NCI-H2029 (cell line): ENCODE results near the gene USP3.
"Not testable (repeated sequence)": the region's sequence is repeated elsewhere in the genome, so short reads cannot be mapped to it uniquely, and the experiment has no call there.

Experiments
- DNase-seq: peaks from one replicate; lab custom pipeline; 2025; lab: John Stamatoyannopoulos, UW

Gene USP3

DNA sequence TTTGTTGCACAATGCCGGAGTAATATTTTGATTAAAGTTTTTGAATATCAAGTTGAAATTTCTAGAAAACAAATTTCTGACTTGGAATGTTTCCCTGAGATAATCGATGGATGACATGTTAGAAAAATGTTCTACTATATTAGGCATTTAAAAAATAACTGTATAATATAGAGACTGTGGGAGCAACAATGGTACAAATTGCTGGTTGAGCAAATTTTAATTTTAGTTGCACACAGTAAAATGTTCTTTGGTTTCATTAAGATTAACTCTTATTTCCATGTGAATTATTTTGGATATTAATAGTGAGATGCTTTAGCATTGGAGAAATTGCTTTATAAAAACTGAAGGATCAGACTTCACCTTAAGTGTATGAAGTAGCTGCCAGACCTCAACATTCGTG lies 9.3 kb downstream of the USP3 start:
- DNase-seq, result no peak

DNA sequence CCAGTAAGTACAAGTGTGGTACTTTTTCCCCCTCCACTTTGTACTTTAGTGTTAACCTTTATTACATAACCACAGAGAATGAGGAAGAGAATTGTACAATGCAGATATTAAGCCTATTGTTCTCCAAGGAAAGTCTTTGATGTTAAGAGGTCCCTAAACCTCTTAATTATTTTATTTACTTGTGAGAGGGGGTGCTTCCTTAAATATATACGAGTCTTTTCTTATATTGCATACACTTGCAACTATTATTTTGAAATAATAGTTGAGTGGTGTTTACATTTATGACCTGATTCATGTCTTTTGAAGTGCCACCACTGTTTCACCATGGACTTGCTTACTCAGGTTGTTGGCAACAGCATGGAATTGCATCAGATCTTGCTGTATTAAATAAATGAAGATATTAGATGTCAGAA lies 10.1 kb downstream of the USP3 start:
- DNase-seq, result no peak

DNA sequence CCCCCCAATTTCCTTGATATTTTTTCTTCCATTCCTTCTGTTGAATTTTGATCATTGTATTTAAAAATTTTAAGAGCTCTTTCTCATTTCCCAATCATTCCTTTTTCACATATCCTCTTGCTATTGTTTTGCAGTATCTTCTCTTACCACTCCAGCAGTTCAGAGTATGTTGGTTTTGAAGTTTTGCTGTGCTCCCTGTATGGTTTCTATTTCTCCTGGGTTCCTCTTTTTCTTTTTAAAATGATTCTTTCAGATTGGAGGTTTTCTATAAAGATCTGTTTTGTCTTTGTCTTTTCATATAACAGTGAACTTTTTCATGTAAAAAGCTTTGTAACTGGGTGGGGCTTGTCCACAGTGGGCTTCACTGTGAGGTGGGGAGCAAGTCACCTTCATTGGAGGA lies 12.8 kb downstream of the USP3 start:
- DNase-seq, result no peak

DNA sequence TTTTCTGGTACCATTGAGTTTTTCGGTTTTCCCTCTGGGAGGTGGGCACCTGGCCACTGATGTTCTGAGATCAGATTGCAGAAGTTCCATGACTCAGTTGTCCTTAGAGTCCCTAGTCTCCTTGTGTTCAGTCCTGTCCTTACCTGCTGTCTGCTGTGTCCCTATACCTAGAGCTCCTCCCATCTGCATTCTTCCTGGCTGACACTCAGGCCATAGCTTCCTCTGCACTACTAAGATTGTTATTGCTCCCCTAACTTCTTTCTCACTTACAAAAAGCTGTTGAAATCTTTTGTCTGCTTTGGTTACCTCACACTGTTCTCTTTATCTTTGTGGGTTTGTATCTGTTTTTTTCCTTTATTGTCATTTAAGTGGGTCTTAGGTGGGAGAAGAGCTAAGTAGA lies 13.2 kb downstream of the USP3 start:
- no peak for DNase-seq

DNA sequence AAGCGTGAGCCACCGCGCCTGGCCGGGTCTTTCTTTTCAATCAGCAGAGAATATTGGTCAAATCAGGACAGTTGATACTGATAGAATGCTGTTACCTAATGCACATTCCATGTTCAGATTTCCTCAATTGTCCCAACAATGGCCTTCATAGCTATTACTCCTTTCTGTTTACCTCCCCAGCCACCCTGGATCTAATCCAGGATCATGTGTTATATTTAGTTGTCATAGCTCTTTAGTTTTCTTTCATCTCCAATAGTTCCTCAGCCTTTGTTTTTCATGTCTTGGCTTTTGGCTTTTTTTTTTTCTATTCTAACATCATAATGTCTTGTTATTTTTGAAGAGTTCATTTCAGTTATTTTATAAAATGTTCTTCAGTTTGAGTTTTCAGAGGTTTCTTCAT lies 14.6 kb downstream of the USP3 start:
- no peak for DNase-seq

DNA sequence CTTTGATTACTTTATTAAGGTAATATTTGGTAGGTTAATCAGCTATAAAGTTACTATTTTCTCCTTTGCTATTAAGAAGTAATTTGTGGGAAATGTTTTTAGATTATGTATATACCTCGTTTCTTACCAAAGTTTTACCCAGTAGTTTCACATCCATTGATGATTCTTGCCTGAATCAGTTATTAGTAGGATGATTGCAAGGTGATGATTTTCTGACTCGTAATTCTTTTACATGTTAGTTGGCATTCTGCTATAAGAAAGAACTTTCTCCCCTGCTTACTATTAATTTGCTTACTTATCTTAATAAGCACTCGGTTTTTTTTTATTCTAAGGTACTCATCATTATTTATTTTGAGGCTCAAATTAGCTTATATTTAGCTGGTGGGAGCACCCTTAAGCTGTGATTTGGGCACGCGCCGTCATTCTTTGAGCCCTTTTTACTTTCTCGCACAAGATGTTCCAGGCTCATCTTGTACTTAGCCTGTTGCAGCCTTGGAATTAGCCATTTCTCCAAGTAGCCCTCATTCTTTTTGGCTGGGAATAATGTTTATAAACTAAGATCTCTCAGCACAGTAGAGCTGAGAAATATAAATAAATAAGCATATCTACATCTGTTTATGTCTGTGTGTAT lies 15.3 kb downstream of the USP3 start:
- DNase-seq, result no peak

DNA sequence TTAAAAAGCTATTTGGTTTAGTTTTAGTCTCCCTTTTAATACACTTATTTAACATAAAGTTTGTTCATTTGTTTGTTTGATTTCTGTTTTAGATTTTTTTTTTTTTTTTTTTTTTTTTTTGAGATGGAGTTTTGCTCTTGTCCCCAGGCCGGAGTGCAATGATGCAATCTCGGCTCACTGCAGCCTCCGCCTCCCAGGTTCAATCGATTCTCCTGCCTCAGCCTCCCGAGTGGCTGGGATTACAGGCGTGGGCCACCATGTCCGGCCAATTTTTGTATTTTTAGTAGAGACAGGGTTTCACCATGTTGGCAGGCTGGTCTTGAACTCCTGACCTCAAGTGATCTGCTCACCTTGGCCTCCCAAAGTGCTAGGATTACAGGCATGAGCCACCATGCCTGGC lies 16.1 kb downstream of the USP3 start:
- not testable (repeated sequence) for DNase-seq

DNA sequence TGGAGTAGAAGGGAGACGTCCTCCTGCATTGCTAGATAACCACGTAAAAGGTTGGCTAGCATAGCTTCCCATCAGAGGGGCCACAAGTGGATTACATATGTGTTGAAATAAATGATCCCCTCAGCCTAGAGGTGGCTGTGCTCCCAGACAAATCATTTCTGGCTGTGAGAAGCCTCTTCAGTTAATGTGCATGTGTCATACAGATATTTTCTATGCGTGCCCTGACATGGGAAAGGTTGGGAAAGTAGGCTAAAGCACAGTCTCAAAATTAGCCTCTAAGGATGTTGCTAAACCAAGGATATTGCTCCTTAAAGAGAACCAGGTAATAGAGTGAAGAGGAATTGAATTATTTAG lies 17.8 kb downstream of the USP3 start:
- DNase-seq, result no peak

DNA sequence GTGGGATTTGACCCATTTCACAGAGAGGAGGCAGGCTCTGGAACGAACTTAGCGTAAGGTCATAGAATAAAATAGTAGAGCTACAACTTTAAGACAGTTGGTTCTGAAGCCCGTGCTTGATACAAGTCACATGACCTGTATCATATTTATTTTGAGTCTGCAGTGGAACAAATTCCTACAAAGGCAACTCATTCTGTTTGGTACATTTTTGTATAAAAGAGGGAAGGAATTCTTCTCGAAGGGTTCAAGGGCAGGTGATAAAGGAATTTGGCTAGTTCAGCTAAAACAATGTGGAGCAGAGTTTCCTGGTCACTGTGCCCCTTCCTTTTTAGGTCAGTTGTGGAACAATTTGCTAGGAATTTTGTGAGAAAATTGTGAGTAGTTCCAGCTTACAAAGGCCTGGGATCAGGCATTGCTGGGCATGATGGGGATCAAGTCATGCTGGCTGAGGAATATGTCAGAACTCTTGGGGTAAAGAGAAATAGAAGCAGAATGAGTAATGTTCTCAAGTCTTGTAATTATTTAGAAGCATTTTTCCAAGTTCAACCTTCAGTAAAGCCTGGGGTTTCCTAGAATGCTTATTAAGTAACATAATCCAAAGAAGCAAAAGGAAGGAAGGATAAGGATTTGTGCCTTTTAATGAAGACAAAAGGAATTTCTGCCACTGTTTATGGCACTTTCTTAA lies 19.1 kb downstream of the USP3 start:
- no peak for DNase-seq

DNA sequence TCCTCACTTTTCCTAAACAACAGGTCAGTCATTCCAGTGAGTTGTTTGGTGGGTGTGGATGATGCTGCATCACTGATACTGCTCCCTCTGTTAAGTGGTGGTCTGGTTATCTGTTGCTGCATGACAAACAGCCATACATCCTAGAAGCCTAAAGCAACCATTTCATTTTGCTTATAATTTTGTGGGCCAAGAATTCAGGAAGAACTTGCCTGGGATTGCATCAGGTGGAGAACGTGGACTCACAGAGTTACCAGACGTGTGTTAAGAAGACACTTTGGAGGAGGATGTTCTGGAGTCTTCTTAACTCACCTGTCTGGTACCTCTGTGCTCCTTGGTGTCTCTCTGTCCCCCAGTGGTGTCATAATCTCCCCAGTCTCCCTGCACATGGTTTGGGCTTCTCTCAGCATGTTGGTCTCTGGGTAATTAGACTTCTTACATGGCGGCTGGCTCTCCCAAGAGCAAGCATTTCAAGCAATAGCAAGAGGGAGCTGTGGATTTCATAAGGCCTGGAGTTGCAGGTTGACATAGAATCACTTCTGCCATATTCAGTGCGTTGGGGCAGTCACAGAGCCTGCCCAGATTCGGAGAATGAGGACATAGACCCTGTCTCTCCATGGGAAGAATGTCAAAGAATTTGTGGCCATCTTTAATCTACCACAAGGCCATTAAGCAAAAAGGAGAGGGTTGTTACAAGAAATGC lies 20.1 kb downstream of the USP3 start:
- no peak for DNase-seq

DNA sequence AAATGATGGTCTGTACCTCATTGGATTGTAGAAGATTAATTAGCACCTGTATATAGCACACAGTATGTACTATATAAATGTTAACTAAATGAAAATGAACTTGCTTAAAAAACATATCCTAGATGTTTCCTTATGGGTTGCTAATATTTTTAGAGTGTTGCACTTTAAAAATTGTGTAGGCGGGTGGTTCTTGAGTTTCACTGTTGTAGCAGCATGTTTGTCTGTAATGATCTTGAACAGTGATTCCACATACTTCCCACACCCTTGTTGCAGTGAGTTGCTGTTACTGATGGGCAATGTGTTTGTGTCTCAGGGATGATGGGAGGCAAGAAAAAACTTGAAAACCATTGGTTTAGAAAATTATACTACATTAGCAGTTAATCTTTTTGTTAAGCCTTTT lies 22.0 kb downstream of the USP3 start:
- DNase-seq, result no peak

DNA sequence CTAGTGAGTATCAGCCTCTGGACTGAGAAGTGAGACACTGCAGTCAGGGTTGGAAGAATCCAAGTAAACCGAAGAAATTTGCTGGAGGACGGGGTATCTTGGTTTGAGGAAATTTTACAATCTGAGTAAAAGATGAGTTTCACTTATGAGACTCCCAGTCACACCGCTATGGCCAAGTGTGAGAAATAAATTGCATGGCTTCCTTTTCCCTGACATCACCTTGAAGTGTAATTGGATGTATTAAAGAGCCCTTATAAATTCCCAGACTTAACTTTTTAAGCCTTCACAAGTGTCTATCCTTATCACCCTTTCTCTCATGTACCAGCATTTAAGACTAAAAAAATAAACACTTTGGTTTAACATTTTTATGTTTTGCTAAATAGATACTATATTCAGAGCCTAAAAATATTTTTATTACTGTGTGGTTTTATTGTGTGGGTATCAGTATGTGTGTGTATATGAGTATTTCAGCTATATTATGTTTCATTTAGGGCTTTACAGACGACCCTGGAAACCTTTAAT lies 23.8 kb downstream of the USP3 start:
- no peak for DNase-seq

DNA sequence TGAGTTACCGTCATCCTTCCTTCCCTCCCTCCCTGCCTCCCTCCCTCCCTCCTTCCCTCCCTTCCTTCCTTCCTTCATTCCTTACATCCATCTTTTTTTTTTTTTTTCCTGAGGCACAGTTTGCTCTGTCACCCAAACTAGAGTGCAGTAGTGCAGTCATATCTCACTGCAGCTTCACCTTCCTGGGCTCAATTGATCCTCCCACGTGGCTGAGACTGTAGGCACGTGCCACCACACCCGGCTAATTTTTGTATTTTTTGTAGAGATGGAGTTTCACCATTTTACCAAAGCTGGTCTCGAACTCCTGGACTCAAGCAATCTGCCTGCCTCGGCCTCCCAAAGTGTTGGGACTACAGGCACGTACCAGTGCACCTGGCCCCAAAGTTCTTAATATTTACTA lies 25.8 kb downstream of the USP3 start:
- DNase-seq, result no peak

DNA sequence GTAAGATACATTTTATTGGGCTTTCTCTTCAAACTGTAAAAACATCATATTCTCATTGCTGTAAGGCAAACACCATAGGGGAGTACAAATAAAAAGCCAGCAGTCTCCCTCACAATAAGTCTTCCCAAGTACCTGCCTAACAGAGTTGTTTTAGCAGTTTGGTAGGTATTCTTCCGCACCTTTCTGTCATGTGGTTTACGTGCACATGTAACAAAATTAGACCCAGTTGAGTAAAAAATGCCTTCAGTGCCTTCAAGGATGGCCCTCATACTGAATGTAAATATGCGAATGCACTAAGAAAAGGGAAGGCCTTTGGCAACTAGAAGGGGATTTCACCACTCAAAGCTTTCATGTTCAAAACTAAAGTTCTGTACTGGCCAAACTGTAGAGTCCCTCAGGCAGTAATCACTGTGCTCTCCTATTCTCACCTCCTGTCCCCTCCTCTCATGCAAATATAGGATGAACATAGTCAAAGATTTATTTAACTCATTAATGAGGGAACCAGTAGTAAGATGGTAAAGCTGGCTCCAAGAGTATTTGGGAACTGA lies 26.4 kb downstream of the USP3 start:
- no peak for DNase-seq

DNA sequence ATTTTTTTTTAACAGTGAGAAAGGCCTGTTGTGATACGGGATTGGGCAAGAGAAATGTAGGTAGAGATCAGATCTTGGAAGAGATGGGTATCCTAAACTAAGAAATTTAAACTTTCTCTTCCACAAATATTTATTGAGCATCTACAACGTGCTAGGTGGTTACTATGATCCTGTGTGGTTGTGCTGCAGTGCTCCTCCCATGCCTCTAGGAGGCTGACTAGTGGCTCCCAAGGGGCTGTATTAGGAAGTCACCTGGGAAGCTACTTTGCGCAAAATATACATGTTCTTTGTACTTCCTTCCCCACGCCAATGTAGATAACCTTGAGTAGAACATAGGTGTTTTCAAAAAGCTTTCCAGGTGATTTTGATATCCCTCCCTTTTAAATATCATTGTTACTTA lies 27.2 kb downstream of the USP3 start:
- DNase-seq, result no peak

DNA sequence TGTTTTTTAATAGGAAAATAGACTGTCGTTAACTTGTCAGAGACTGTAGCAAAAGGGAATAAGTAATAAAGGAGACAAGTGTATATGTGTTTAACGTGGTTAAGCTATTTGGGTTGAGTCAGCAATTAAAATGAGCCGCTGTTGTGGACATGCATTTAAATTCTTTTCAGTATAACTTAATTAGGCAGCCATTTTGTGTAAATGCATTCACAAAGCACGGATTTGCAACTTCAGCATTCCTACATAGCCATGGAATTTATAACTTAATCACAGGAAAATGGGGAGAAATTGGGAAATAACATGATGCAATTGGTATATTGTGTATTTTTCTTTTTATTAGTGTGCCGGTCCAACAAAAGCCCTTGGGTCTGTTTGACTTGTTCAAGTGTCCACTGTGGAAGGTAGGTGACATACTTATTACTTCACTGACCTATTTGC lies 27.9 kb downstream of the USP3 start:
- DNase-seq, result no peak

DNA sequence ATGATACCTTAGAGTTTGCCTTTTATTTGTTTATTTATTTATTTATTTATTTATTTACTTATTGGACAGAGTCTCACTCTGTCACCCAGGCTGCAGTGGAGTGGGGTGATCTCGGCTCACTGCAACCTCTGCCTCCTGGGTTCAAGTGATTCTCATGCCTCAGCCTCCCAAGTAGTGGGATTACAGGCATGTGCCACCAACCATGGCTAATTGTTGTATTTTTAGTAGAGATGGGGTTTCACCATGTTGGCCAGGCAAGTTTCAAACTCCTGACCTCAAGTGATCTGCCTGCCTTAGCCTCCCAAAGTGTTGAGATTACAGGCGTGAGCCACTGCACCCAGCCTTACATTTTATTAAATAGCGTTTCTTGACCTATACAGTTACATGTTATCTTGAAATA lies 30.5 kb downstream of the USP3 start:
- DNase-seq, result not testable (repeated sequence)

DNA sequence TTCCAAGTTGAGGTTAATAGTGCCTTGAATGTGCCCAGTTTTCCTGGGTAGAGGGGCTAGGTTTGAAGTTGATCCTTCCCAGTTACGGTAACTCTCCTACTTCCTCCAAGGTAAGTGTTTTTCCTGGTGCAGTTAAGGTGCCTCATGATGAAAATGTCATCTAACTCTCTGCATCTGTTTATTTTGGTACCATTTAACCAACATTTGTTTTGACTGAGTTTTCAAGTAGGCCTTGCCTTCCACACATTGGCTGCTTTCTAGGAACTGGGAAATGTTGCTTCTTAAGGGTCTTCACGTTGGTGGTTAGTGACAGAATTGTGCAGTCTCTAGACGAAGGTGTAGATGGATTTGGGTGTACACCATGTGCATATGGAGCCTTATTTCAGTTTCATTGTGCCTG lies 31.3 kb downstream of the USP3 start:
- DNase-seq, result no peak

DNA sequence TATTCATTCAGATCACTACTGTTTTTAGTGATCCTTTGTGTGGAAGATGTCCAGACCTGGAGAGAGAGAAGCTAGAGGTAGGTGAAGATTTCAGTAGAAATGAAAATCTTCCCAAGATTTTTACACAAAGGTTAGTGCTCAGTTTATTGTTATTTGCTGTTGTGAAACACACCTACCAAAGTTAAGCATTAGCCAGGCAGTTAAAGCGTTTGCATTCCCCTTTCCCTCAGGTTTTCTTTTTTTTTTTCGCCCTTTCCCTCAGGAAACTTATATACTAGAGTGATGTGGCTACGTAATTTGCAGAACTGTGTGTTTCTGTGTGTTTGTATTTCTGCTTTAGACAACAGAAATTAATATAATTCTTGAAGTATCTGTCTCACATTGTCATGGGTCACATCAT lies 34.5 kb downstream of the USP3 start:
- DNase-seq, result no peak

DNA sequence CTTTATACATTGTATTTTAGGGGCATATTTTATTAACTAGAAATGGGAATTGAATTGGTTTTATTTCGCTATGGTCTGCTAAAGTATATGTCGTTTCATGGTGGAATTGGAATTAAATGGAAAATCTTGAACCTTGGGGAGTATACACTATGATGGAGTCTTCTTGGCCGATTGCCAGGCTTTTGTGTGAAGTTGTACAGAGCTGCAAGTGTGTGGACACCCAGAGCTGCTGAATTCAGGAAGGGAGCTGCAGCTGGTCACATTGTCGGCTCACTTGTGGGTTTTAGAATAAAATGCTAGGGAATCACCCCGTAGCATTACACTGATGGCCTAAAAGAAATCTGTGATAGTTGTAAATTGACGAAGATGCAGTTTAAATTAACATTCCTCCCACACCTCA lies 35.1 kb downstream of the USP3 start:
- no peak for DNase-seq

DNA sequence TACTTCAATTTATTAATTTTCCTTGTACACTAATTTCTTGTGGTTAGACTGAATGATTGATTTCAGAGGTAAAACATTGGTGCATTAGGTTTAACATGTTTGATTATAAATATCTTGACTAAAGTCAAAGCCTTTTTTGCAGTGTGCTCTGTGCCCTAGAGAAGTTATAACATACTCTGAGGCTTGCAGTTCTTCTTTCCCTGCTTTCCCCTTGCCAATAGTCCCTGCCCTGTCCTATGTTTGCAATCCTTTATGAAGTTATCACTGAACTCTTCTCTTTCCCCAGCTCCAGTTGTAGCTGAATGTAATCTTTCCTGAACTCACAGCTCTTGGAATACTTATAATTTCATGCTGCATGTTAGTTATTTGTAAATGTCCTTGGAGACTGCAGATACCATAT lies 35.6 kb downstream of the USP3 start:
- DNase-seq, result no peak

DNA sequence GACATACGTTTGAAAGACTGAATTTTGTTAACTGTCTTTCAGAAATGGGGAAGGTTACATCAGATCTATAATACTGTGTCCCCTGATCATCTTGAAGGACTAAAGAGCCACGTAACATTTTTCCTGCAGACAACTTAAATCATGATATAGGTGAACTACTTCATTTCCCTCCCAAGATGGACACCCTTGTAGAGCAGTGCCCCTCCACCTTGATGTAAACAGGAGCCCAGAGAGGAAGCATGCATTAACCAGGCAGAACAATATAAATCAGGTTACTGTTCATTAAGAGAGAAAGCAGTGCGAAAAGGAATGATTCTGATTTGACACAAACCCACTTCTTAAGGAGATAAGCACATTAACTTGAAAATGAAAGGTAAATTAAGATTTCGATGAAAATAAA lies 36.1 kb downstream of the USP3 start:
- DNase-seq, result no peak
